Muscle of back (tissue), 11 donors: ENCODE data around the gene KCTD14. TPM values are rescaled to one million over a fixed set of nuclear protein-coding genes. Genes with fewer than 3 reads are reported as not detected.
"Not testable (repeated sequence)": the region's sequence is repeated elsewhere in the genome, so short reads cannot be mapped to it uniquely, and the experiment has no call there.

Source experiments
- DNase-seq, 3 donors: peaks; one replicate each; pipeline versions ENCODE4 v3.0.0 to v3.0.0-alpha.2; 2013
- polyA plus RNA-seq, 10 donors: library from polyadenylated mRNA; unstranded; fragments of 120-200 nt; gene quantifications; one replicate each; pipeline ENCODE4 v1.2.1, GENCODE V29; 2013; ENCODE audit not compliant: insufficient read length in 10 of 10

The KCTD14 gene
- polyA plus RNA-seq, 10 donors = 0.66 to 1.8 (median 1.4) TPM

GRCh38 chr11:78048561-78048960 lies 25.5 kb upstream of the KCTD14 start:
- DNase-seq = no peak

- no peak for DNase-seq
These were observed 23.4 kb upstream of the KCTD14 start for GRCh38 chr11:78046486-78046854.

- DNase-seq = peak; percentile 76 to 92 (median 88)
These were observed 22.9 kb upstream of the KCTD14 start for GRCh38 chr11:78045851-78046485.

GRCh38 chr11:78044706-78045105 lies 21.6 kb upstream of the KCTD14 start:
- no peak for DNase-seq

GRCh38 chr11:78041843-78042440 lies 18.9 kb upstream of the KCTD14 start:
- no peak for DNase-seq

- not testable (repeated sequence) for DNase-seq
These were observed 18.3 kb upstream of the KCTD14 start for GRCh38 chr11:78041380-78041719.

GRCh38 chr11:78040691-78041379 lies 17.8 kb upstream of the KCTD14 start:
- no peak for DNase-seq

- peak; percentile 44 to 81 (median 68) for DNase-seq
These were observed 17.0 kb upstream of the KCTD14 start for GRCh38 chr11:78039919-78040671.

- no peak for DNase-seq
These were observed 16.4 kb upstream of the KCTD14 start for GRCh38 chr11:78039391-78039918.

GRCh38 chr11:78038697-78039313 lies 15.7 kb upstream of the KCTD14 start:
- DNase-seq = no peak

- DNase-seq = no peak
These were observed 14.9 kb upstream of the KCTD14 start for GRCh38 chr11:78037825-78038620.

GRCh38 chr11:78037056-78037455 lies 14.0 kb upstream of the KCTD14 start:
- DNase-seq = no peak

- DNase-seq = no peak
These were observed 13.2 kb upstream of the KCTD14 start for GRCh38 chr11:78036313-78036712.

GRCh38 chr11:78034623-78035022 lies 11.5 kb upstream of the KCTD14 start:
- DNase-seq = no peak

GRCh38 chr11:78033040-78033439 lies 10.0 kb upstream of the KCTD14 start:
- DNase-seq = no peak

GRCh38 chr11:78032090-78032489 lies 9.0 kb upstream of the KCTD14 start:
- DNase-seq = no peak

- DNase-seq = no peak
These were observed 8.6 kb upstream of the KCTD14 start for GRCh38 chr11:78031629-78032028.

GRCh38 chr11:78030429-78031325 lies 7.6 kb upstream of the KCTD14 start:
- DNase-seq = peak; percentile 74 to 90 (median 85)

- not testable (repeated sequence) for DNase-seq
These were observed 5.3 kb upstream of the KCTD14 start for GRCh38 chr11:78028423-78028822.

- no peak for DNase-seq
These were observed 4.7 kb upstream of the KCTD14 start for GRCh38 chr11:78027759-78028158.
